Uterus (tissue), 2 donors: ENCODE data around the gene VRTN.

Experiments
- CTCF ChIP-seq, 4 experiments: fragments of 200-600 bp in 2 of 4; fragments of 450-650 bp in 2 of 4; sonication (generic) in 2 of 4; IDR thresholded peaks; one replicate each; pipeline ENCODE4 v1.5.1; 2016 to 2019; ENCODE audit warnings: antibody characterized with exemption in 4 of 4, mild to moderate bottlenecking in 2 of 4, moderate library complexity in 1 of 4
- POLR2A ChIP-seq, 2 donors: fragments of 450-650 bp; IDR thresholded peaks; one replicate each; pipeline ENCODE4 v1.6.1; 2016; ENCODE audit warnings: antibody characterized with exemption in 2 of 2, mild to moderate bottlenecking in 1 of 2, moderate library complexity in 1 of 2

GRCh38 chr14:74380845-74381244 lies 32.6 kb downstream of the VRTN start:
- TF ChIP-seq CTCF (IDR thresholded peaks at IDR 0.05) (no peak), POLR2A (IDR thresholded peaks at IDR 0.05) (no peak)
